Measurements from ENCODE around the gene ATF2. TPM values are rescaled to one million over a fixed set of nuclear protein-coding genes. Genes with fewer than 3 reads are reported as not detected.
"Not testable (repeated sequence)": the region's sequence is repeated elsewhere in the genome, so short reads cannot be mapped to it uniquely, and the experiment has no call there.

Gene ATF2
- total RNA-seq, 1 experiment from 2014 or later = 22.5 TPM

DNA sequence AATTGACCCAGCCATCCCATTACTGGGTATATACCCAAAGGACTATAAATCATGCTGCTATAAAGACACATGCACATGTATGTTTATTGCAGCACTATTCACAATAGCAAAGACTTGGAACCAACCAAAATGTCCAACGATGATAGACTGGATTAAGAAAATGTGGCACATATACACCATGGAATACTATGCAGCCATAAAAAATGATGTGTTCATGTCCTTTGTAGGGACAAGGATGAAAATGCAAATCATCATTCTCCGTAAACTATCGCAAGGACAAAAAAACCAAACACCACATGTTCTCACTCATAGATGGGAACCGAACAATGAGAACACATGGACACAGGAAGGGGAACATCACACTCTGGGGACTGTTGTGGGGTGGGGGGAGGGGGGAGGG is 83.9 kb downstream of the ATF2 start:
- DNase-seq (ENCODE audit: low read depth) = not testable (repeated sequence)

DNA sequence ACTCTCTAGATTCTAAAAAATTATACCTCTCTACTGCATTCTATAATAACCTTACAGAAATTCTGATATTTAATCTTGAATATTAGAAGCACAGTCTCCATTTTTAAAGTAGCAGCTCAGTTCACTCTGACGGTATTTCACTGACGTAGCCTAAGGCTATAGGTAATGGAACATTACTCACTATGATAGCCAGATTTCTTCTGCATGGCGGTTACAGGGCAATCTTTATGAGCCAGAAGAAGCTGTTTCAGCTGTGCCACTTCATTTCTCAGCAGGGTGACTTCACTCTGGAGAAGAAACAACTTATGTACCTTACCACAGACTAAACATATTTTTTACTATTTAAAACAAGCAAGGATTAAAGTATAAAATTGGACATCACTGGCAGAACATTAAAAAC is 87.5 kb downstream of the ATF2 start:
- no peak for DNase-seq (ENCODE audit: low read depth)

DNA sequence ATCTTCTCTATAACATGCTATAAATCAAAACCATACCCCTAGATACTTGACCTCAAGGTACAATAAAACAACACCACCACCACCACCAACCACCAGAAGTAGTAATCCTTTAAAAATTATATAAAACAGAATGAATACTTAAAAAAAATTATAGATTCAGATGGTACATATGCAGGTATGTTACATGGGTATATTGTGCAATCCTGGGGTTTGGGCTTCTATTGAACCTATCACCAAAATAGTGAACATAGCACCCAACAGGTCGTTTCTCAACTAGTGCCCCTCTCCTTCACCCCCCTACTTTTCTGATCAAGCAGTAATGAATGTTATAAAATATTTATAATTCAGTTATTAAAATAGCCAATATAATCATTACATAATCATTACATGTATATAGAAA is 91.7 kb downstream of the ATF2 start:
- no peak for DNase-seq (ENCODE audit: low read depth)

DNA sequence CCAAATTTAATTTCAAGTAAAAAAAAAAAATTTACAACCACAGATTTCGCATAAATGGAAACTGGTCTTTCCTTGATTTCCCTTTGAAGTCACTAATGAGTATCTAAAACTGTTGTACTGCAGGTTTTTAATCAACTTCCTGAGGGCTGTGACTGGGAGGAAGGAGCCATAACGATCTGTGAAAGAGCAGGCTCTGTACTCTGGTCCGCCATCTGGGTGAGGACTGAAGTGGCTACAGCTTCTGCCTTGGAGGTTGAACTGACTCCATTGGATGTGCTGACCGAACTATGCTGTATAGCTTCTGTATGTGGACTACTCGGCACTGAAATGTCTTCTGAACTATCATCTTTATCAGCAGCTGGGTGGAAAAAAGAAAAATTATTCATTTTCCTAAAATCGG is 93.5 kb downstream of the ATF2 start:
- no peak for DNase-seq (ENCODE audit: low read depth)

DNA sequence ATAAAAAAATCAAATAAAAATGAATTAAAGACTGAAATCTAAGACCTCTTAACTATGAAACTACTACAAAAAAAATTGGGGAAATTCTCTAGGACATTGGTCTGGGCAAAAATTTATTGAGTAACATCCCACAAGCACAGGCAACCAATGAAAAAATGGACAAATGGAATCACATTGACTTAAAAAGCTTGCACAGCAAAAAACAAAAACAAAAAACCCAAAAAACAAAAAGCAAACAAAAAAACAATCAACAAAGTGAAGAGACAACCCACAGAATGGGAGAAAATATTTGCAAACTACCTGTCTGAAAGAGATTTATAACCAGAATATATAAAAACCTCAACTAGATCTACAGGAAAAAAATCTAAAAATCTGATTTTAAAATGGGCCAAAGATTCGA is 99.5 kb downstream of the ATF2 start:
- DNase-seq (ENCODE audit: low read depth) = no peak

DNA sequence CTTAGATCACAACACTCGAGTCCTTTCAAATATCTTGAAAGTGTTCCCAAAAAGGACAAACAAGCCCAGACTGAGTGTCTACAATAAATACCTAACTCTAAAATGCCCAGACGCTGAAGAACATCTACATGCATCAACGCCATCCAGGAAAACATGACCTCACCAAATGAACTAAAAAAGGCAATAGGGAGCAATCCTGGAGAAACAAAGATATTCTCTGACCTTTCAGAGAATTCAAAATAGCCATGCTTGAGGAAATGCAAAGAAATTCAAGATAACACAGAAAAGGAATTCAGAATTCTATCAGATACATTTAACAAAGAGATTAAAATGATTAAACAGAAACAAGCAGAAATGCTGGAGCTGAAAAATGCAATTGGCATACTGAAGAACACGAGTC is 101.6 kb downstream of the ATF2 start:
- DNase-seq (ENCODE audit: low read depth) = no peak

DNA sequence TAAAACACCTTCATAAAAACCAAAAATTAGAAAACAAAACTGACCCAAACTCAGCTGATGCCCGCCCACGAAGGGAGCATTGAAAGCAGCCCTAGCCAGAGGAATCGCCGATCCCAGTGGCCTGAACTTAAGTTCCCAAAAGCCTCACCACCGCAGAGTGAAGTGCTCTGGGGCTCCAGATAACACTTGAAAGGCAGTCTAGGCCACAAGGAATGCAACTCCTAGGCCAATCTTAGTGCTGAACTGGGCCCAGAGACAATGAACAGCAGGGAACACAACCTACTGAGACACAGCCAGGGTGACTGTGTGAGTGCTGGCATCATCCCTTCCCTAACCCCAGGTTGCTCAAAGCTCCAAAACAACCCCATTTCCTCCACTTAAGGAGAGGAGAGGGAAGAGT is 103.2 kb downstream of the ATF2 start:
- DNase-seq (ENCODE audit: low read depth) = no peak

DNA sequence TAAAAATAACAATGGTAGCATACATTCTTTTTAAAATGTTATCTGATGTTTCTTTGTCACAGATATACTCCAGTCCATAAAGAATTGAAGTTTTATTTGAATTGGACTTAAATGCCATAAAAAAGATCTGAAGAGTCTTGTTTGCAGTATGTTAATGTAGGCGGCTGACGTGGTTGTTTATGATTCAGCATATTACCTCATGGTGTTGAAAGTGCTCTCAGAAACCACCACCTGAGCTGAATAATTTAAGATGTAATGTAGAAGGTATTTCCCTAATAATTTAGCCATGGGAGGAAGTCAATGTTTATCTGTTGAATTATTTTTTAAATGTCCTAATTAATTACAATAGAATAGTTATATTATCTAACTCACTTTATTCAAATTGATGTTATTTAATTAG is 104.3 kb downstream of the ATF2 start:
- DNase-seq (ENCODE audit: low read depth) = no peak

DNA sequence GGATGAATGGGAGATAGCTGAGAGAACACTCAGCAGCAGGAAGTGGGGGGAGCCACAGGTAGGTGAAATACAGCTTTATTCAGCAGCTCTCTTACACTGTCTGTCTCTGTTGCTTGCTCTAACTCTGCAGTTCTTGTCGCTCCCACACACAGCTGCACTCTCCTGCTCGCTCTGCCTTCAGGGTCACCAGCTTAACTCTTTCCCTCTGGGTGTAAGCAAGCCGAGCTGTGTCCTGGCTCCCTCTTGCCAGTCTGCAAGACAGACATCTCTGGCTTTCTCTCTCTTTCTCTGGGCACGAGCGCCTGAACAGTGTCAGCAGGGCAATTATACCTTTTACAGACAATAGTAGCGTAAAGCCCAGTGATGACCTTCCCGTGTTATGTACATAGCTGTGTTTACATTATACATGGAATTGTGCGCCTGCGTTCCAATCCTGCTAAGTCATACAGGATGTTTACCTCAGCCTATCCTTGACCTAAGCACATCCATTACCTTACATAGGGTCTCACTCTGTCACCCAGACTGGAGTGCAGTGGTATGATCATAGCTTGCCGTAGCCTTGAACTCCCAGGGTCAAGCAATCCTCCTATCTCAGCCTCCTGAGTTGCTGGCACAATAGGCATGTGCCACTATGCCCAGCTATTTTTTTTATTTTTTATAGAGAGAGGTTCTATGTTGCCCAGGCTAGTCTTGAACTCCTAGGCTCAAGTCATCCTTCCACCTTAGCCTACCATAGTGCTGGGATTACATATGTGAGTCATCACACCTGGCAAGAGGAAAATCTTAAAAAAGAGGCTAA is 105.0 kb downstream of the ATF2 start:
- no peak for DNase-seq (ENCODE audit: low read depth)

DNA sequence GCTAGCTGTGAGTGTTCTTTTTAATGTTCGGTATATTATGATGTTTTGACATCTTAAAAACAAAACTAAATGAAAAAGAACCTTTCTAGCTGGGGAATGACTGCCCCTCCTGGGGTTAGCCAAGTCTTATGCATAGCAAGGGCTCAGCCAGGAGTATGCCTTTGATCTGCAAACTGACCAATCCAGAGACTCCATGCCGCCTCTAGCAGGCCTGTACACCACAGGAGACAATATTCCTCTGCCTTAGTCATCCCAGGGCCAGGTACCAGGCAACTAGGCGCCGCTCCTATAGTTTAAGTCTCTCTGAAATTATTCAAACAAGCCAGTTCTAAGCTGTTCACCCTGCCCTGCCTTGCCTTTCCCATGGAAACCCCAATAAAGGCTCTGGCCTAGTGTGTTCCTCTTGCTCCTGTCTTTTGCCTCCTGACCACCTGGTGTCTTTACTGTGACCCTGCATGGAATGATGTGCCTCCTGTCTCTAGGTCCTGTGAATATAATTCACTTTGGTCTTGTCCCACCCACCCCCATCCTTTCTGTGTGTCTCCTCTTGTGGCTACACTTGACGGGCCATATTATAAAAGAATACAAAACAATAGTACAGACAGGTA is 110.8 kb downstream of the ATF2 start:
- no peak for DNase-seq (ENCODE audit: low read depth)

DNA sequence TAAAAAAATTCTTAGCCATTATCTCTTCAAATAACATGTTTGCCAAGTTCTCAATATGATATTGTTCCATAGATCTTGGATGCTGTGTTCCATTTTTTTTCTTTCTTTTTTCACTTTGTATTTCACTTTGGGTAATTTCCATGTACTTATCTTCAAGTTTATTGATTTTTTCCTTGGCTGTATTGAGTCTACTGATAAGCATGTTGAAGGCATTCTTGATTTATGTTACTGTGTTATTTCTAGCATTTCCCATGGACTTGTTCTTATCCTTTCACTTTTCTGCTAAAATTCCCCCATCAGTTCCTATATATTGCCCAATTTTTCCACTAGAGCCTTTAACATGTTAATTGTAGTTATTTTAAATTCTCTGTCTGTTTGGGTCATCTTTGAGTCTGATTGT is 112.0 kb downstream of the ATF2 start:
- no peak for DNase-seq (ENCODE audit: low read depth)

DNA sequence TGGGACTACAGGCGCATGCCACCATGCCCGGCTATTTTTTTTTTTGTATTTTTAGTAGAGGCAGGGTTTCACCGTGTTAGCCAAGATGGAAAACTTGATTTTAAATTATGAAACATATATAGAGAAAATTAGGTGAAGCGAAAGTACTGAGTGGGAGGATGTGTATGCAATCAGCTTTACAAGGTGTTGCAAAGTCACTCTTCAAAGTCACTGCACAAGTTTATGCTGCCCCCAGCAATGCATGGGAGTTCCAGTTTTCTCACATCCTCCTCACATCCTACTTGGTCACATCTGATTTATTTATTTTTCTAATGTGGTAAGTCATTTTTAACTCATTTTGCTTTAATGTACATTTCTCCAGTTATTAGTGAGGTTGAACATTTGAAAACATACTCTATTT is 113.7 kb downstream of the ATF2 start:
- no peak for DNase-seq (ENCODE audit: low read depth)

DNA sequence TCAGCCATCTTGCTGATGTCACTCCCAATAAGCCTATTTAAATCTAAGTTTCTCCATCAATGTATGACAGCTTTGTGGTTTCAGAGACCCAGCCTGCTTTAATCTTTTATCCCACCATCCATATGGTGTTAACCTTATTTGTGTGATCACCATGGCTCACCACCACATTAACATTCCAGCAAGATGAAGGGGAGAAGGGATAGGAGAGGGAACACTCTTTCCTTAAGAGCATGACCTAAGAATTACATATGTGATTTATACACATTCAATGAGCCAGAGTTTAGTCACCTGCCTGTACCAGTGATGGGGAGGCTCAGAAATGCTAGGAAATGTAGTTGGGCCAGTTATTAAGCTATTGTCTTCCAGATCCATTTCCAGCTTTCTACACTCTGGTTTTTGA is 118.3 kb downstream of the ATF2 start:
- DNase-seq (ENCODE audit: low read depth) = no peak

DNA sequence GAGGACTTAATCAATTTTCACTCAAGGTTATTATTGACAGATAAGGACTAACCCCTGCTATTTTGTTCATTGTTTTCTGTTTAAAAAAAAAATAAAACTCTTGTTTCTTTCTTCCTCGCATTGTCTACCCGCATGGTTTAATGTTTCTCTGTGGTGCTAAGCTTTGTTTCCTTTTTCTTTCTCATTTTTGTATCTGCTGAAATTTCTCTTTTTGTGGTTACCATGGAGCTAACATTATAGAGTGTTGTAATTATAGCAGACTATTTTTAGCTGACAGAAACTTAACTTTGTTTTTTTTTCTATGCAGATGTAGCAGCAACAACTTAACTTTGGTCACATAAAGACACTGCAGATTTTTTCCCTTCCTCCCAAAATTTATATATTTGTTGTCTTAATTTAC is 119.7 kb downstream of the ATF2 start:
- DNase-seq (ENCODE audit: low read depth) = no peak

DNA sequence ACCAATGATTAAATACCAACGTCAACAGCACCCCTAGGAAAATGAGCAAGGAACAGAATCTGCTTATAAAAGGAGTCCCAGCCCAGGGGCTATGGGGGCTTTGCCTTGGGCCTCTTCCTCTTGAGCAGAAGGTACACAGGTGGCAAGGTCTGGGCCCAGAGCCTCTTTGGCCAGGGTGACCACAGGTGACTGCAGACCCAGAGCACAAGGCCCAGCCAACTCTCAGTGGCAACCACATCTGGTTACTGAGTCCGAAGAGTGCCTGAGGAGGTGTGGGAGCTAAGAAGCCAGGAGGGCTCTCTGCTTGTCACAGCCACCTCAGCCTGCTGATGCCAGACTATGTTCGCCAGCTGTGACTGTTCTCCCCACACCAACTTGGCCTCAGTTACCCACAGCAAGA is 128.5 kb downstream of the ATF2 start:
- no peak for DNase-seq (ENCODE audit: low read depth)

DNA sequence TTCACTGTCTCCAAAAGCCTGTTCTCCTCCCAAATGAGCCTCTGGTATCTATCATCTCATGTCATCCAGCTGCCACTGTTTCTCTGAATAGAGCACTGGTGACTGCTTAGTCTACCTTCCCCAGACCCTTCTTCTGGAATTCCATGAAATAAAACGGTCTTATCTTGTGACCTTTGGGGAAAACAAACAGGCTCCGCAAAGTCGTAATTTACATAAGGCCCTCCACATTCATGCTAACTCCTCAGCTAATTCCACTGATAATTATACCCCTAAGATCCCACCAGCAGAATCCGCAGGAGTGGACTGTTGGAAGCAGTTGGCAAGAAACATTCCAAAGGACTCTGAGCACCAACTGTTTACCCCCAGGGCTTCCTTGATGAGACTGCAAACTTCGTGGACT is 129.0 kb downstream of the ATF2 start:
- no peak for DNase-seq (ENCODE audit: low read depth)

DNA sequence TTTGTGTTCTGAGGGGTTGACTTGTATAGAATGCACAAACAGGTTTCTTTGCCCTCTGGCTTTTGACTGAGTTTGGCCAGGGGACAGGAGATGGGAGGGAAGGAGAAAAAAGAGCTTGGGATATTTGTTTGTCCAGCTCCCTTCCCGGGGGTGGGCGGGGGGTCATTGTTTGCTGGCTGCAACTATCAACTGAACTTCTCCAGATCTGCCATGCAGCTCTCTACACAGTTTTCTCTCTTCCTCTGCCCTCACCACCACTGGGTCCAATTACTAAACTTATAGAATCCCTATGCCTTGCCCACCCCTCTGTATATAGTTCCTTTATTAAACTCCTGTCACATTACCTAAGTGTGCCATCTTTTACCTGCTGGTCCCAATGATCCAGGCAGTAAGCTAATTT is 130.1 kb downstream of the ATF2 start:
- DNase-seq (ENCODE audit: low read depth) = no peak

DNA sequence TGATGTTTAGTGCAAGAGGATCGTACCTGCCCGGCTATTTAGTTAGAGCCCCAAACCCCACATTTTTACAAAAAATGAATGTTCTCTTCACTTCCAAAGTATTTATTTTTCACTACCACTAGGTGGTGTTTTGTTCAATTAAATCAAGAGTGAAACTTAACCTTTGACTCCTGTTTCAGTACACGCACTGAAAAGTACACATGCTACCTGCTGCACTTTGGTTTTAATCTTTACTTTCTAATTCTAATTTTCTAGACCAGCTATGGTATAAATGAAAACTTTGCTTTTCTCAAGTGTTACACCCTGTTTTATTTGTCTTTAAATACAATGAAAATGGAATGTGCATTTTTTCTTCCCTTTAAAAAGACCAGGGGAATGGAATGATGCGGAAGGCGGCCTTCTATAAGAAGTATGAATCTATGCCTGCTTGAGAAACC is 131.4 kb downstream of the ATF2 start:
- peak; percentile 4 for DNase-seq (ENCODE audit: low read depth)

DNA sequence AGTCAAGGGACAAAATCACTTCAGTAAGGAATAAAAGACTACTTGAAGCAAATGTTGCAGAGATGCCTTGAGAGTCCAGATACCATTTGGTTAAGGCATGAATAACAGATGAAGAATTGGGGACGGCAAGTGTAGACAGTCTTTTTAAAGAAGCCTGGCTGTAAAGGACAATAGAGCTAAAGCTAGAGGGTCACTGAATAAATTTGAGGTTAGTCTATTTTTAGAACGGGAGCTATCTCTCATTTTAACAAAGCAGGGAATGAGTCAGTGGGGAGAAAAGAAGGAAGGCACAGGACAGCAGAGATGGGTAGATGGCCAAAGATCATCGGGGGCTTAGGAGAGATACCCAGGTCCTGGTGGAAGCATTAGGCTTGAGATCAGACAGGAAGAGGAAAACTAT is 132.2 kb downstream of the ATF2 start:
- no peak for DNase-seq (ENCODE audit: low read depth)

DNA sequence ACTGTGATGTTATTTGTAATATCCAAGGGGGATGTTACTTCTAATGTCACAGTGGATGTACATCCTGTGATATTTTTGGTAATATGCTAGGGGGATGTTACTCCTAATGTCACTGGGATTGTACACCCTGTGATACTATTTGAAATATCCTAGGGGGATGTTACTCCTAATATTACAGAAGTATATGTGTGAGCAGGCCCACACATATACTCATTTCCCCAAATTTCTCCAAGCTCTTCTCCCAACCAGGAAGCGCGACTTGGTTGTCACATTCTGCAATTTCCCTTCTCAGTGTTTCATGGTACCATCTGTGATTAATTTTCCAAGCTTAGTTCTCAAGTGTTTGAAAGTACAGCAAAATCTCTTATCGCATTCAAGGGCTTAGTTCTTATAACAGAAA is 133.3 kb downstream of the ATF2 start:
- DNase-seq (ENCODE audit: low read depth) = no peak

DNA sequence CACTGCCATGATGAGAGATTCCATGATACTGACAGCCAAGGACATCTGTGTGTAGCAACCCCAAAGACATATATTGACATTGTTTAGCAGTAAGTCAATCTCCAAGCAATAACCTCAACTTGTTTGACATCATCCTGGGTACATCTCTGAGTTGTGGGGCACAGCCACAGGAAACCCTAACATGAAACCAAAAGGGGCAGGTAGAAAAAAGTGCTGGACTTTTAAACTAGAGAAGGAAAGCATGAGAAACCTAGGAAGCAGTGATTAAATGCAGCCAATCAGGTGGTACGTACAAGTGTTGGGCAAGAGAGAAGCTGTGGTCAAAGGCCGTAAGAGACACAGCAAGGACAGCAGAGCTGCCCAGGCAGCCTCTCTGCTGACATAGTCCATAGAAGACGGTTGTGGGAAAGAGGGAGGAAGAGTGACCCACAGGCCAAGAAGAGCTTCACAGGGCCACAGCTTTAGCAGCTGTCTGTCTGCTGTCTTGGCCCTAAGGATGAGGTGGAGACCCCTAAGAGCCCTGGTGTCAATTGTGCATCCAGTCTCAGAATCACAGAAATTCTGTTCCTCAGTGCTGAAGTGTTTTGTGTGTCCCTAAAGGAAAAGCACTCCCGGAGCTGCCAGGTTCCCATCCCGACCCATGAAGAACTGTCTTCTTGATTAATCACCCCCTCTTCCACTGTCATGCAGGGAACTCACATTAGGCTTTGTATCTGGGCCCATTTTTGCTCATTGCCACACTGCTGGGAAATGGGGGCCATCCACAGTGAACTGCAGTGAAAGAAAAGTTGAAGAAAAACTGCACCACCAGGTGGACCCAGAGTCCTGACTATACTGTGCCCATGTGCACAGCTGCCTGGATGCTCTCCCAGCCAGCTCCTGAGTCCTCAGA is 137.4 kb downstream of the ATF2 start:
- DNase-seq (ENCODE audit: low read depth) = peak; percentile 17

DNA sequence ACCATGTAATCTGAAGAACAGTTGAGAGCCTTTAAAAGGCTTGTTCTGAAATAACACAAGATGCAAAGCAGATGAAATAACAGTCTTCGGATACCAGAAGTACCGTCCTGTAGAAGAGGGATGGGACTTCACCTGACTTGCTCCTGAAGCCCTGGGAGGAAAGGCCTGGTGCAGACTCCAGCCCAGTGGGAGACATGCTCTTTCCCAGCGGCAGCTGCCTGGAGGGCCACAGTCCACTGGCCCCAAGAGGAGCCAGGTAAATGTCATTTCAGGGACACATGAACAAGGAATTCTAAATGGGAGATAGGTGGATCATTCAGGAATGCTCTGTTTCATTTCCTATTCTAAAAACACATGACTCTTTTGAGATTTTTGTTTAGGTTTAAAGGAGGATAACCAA is 140.2 kb downstream of the ATF2 start:
- DNase-seq (ENCODE audit: low read depth) = no peak

DNA sequence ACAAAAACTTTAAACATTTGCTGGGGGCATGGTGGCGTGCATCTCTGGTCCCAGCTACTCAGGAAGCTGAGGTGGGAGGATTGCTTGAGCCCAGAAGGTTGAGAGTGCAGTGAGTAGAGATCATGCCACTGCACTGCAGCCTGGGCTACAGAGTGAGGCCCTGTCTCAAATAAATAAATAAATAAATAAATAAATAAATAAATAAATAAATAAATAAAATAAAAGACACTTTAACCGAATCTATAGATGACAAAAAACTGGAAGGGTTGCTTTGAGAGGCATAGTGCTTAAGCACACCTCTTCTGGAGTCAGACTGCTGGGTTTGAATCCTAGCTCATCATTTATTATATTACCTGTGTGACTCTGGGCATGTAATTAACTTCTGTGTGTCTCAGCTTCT is 141.6 kb downstream of the ATF2 start:
- no peak for DNase-seq (ENCODE audit: low read depth)

Measured in Daoy (cell line).